Endothelial cell (in vitro differentiated cells): Measurements from ENCODE around the gene ARHGEF39. TPM values are rescaled to one million over a fixed set of nuclear protein-coding genes. Genes with fewer than 3 reads are reported as not detected.

ENCODE experiments used
- DNase-seq: peaks from one replicate; pipeline ENCODE4 v3.0.0; 2021; ENCODE audit warnings: low spot score
- H3K27ac Mint-ChIP-seq: one replicate; pipeline ENCODE4 v1.8.0; 2021; ENCODE audit warnings: mixed read lengths, inconsistent platforms; ENCODE audit not compliant: unreplicated experiment
- H3K27me3 Mint-ChIP-seq: one replicate; pipeline ENCODE4 v1.8.0; 2021; ENCODE audit warnings: mild to moderate bottlenecking, moderate library complexity, mixed read lengths, inconsistent platforms; ENCODE audit not compliant: unreplicated experiment
- H3K36me3 Mint-ChIP-seq: one replicate; pipeline ENCODE4 v1.8.0; 2021; ENCODE audit warnings: mild to moderate bottlenecking, low read depth, mixed read lengths, inconsistent platforms; ENCODE audit not compliant: unreplicated experiment
- H3K4me1 Mint-ChIP-seq: one replicate; pipeline ENCODE4 v1.8.0; 2021; ENCODE audit warnings: mild to moderate bottlenecking, mixed read lengths, inconsistent platforms; ENCODE audit not compliant: unreplicated experiment
- H3K4me3 Mint-ChIP-seq: one replicate; pipeline ENCODE4 v1.8.0; 2021; ENCODE audit warnings: mild to moderate bottlenecking, mixed read lengths, inconsistent platforms; ENCODE audit not compliant: unreplicated experiment
- H3K9me3 Mint-ChIP-seq: one replicate; pipeline ENCODE4 v1.8.0; 2021; ENCODE audit warnings: mixed read lengths, inconsistent platforms; ENCODE audit not compliant: unreplicated experiment
- total RNA-seq: library from RNA; stranded (reverse); fragmentation: NEBNext Ultra II Directional; extraction: Animal tissue kit (Norgen Biotek cat#: 25700); gene quantifications from one replicate; pipeline ENCODE4 v1.2.1, GENCODE V29; 2021; ENCODE audit not compliant: unreplicated experiment
- TF ChIP-seq, protein P1 (sequence below): fragments of 200-600 bp; sonication (generic); IDR thresholded peaks from one replicate; pipeline ENCODE4 v1.5.0; 2021; ENCODE audit warnings: antibody characterized with exemption; ENCODE audit not compliant: unreplicated experiment

The ARHGEF39 gene
- total RNA-seq, 1 donor from 2014 or later, result 1.4 TPM

DNA sequence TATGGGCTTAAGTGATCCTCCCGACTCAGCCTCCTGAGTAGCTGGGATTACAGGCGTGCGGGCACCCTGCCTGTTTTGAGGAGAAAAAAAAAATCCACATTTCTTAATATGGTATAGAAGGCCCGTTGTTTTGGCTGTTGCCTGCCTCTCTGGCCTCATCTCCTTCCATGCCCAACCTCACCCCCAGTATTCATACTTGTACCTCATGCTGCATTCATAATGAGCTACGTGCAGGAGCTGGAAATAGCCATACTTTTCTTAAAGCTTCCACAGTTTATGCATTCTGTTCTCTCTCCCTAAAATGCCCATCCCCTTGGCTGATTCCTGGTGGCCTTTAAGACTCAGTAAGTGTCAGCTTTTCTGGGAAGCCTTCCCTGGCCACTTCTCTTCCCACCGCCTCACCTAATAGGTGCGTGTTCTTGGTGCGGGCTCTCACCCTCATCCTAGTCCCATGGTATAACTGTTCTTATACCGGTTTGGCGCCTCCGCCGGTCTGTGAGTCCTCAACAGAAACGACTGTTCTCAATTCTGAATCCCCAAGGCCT lies 26.8 kb upstream of the ARHGEF39 start:
- peak; percentile 17 for DNase-seq
- TF ChIP-seq, protein P1, sequence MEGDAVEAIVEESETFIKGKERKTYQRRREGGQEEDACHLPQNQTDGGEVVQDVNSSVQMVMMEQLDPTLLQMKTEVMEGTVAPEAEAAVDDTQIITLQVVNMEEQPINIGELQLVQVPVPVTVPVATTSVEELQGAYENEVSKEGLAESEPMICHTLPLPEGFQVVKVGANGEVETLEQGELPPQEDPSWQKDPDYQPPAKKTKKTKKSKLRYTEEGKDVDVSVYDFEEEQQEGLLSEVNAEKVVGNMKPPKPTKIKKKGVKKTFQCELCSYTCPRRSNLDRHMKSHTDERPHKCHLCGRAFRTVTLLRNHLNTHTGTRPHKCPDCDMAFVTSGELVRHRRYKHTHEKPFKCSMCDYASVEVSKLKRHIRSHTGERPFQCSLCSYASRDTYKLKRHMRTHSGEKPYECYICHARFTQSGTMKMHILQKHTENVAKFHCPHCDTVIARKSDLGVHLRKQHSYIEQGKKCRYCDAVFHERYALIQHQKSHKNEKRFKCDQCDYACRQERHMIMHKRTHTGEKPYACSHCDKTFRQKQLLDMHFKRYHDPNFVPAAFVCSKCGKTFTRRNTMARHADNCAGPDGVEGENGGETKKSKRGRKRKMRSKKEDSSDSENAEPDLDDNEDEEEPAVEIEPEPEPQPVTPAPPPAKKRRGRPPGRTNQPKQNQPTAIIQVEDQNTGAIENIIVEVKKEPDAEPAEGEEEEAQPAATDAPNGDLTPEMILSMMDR, result no peak
- peak overlapping the region; percentile 93 for H3K4me3 Mint-ChIP-seq
- H3K4me1 Mint-ChIP-seq, result peaks cover 24% of the 10 kb centered on the region
- peaks cover 16% of the 10 kb centered on the region for H3K27me3 Mint-ChIP-seq
- no peaks in the 10 kb centered on the region for H3K9me3 Mint-ChIP-seq
- H3K36me3 Mint-ChIP-seq, result peaks cover 21% of the 10 kb centered on the region
- H3K27ac Mint-ChIP-seq, result peak overlapping the region; percentile 32

GRCh38 chr9:35691334-35691650 lies 26.3 kb upstream of the ARHGEF39 start:
- Mint-ChIP-seq H3K4me1 (peaks cover 26% of the 10 kb centered on the region), H3K4me3 (peak overlapping the region; percentile 93), H3K27me3 (peaks cover 14% of the 10 kb centered on the region), H3K27ac (peak overlapping the region; percentile 95), H3K9me3 (no peaks in the 10 kb centered on the region), H3K36me3 (peaks cover 16% of the 10 kb centered on the region)
- TF ChIP-seq, protein P1, result no peak
- DNase-seq, result no peak

DNA sequence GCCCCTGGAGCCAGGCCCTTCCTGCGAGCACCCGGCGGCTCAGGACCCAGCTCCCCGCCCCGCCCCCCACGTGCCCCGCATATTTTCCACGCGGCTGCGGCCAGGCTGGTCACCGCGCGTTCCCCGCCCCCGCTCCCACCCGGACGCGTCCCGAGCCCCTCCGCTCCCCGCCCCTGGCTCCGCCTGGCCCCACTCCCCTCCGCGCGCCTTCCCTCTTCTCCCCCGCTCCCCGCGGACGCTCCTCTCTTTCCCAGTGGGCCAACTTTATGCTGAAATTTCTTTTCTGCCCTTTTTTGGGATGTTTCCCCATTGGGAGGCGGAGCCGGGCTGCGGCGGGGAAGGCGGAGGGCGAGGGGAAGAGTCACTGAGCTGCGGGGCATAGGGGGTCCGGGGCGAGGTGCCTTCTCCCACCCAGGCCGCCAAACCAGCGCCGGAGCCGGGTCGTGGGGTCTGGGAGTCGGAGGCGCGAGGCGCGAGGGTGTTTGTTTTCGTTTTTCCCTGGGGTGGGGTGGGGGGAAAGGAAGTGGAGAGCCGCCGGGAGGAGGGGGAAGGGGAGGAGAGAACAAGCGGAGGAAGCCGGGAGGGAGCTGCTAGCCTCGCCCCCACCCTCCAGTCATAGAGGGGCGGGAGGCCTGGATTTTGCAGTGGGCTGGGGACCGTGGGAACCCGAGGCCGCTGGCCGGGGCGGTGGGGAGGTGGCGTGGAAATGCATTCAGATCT lies 25.8 kb upstream of the ARHGEF39 start:
- Mint-ChIP-seq H3K4me3 (peak overlapping the region; percentile 93), H3K4me1 (peaks cover 26% of the 10 kb centered on the region), H3K36me3 (peaks cover 14% of the 10 kb centered on the region), H3K27me3 (peaks cover 14% of the 10 kb centered on the region), H3K9me3 (no peaks in the 10 kb centered on the region), H3K27ac (peak overlapping the region; percentile 95)
- TF ChIP-seq, protein P1, result no peak
- peak; percentile 76 for DNase-seq

DNA sequence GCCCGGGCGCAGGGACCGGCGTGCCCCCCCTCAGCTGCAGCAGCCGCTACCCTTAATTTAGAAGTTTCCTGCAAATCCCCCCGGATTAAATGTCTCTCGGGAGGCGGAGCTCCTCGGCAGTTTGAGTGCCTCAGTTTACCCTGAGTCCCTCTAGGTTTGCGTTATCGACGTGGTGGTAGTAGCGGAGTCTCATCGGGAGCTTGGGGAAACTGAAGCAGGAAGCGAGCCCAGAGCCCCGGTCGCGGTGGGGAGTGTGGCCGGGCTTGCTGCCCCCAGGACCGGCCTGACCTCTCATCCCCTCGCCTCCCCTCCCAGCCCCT lies 25.3 kb upstream of the ARHGEF39 start:
- peaks cover 26% of the 10 kb centered on the region for H3K4me1 Mint-ChIP-seq
- peaks cover 14% of the 10 kb centered on the region for H3K27me3 Mint-ChIP-seq
- no peaks in the 10 kb centered on the region for H3K9me3 Mint-ChIP-seq
- H3K27ac Mint-ChIP-seq, result no peak overlapping the region
- peaks cover 14% of the 10 kb centered on the region for H3K36me3 Mint-ChIP-seq
- DNase-seq, result no peak
- H3K4me3 Mint-ChIP-seq, result peak overlapping the region; percentile 87
- TF ChIP-seq, protein P1, result no peak

DNA sequence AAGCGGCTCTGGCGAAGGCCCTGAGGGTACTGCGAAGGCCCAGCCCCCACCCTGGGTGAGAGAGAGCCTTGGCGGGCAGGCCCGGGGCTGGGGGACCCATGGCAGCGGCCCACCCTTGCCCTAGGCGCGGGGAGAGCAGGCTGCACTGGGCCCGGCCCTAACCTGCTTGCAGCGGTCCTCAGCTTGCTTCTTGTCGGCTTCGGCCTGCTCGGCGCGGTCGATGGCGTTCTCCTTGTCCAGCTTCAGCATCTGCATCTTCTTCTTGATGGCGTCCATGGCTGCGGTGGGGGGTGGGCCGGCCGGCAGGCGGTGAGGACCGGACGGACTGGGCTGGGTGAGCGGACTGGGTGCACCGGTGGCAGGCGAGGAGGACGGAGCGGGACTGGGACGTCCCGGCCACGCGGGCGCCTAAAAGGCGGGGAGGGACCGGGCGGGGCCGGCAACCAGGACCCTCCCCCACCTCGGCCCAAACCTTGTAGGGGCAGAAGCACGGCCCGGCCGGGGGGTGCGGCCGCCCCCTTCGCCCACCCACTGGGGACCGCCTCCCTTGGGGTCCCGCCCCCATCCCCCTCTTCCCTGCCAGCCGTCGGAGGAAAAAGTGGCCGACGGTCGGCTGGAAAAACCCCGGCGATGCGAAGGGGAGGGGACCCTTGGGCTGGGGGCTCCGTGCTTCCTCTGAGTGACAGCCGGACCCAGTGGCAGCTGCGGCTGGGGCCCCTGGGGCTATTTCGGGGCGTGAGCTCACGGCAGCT lies 24.7 kb upstream of the ARHGEF39 start, which contains the start of gene TPM2:
Gene TPM2 (minus strand): TSS at position 384 of the 752 bp plus-strand sequence. CDS start 108 bp downstream, at position 276.
- peaks cover 14% of the 10 kb centered on the region for H3K27me3 Mint-ChIP-seq
- no peaks in the 10 kb centered on the region for H3K9me3 Mint-ChIP-seq
- DNase-seq, result peak; percentile 76
- H3K36me3 Mint-ChIP-seq, result peaks cover 14% of the 10 kb centered on the region
- TF ChIP-seq, protein P1, result no peak
- H3K27ac Mint-ChIP-seq, result peak within 1 kb of the TSS; percentile 95
- peaks cover 26% of the 10 kb centered on the region for H3K4me1 Mint-ChIP-seq
- peak within 1 kb of the TSS; percentile 93 for H3K4me3 Mint-ChIP-seq
